ENCODE data around the gene IDI2.
"Not testable (repeated sequence)": the region's sequence is repeated elsewhere in the genome, so short reads cannot be mapped to it uniquely, and the experiment has no call there.

Gene IDI2

DNA sequence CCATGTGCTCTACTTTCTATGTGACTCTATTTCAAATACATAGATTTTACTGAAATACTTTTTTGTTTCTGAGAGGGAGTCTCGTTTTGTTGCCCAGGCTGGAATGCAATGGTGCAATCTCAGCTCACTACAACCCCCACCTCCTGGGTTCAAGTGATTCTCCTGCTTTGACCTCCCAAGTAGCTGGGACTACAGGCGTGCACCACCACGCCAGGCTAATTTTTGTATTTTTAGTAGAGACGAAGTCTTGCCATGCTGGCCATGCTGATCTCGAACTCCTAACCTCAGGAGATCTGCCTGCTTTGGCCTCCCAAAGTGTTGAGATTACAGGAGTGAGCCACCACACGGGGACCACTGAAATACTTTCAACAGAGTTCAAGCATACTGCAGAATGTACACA is 19.8 kb upstream of the IDI2 start:
- no peak for DNase-seq

DNA sequence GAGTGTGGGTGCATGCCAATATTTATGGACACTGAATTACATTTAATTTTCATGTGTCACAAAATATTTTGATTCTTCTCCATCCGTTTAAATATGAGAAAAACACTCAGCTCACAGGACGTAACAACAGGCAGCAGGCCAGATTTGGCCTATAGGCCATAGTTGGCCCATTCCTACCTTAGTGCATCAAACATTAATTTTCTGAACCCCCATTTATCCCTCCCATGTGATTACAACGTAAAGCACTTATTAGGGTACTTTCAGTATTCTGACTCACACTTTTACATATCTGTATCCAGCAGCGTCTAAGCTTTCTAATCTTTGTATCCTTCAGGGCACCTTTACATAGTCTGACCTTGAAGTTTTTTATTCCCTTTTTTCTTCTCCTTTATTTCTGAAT is 19.3 kb upstream of the IDI2 start:
- DNase-seq = no peak

DNA sequence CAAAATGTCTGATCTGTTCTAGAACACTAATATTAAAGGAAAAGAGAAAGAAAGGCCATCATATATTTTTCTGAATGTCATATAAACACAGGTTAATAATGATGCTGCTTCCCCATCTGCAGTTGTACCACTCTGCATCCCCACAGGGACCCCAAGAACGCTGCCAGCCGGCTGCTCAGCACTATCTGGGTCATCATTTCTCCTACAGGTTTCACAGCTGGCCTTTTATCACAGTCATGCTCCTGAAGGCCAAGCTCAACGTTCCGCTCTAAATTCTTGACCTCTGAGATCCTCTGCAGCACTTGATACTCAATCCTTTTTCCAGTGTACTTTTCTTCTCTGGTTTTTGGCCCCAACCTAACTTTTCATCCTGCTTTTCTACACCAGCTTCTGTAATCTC is 18.5 kb upstream of the IDI2 start:
- DNase-seq = no peak

DNA sequence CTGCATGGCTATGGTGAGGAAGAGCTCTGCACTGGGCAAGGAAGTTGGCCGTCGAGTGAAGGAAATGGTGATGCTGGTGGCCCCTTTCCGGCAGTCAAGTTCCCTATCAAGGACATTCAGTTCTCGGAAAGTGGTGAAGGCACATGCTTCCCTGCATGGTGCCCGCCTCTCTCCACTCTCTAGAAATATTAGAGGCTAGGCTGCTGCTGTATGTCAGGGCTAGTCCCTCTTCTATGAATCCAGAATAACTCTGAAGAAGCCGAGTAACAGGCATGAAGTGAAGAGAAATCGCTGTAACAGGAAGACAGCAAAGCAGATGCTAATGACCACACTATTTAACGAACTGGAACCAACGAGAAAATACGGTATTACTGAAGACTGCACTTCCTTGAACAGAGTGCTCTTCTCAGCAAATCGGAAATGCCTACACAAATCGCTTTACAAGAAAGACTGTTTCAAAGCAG is 17.9 kb upstream of the IDI2 start:
- DNase-seq = no peak

DNA sequence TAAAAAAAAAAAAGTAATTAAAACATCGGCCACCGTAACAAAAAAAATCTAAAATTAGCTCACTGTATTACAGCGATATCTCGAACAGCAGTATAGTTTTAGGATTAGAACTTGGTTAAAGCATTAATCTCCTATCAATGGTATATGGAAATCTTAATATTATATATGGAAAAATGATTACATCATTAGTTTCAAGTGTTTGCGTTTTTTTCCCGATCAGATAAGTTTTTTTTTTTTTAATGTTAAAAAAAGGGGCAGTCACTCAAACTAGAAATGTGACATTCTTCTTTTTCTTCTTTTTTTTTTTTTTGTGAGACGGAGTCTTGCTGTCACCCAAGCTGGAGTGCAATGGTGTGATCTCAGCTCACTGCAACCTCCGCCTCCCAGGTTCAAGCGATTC is 15.9 kb upstream of the IDI2 start:
- DNase-seq = no peak

DNA sequence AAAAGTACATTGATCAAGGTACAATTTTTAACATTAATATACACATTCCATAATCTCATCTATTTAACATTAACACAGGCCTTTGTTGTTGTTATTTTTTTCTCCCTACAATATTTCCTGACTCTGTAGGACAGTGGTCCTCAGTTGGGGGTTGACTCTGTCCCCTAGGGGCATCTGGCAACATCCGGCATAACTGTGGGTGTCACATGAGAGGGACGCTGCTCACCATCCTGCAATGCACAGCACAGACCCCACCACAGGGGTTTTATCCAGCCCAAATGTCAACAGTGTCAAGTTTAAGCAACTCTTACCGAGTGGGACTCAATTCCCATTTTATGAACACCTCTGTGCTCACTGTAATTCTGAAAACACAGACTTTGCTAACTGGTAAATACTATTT is 14.5 kb upstream of the IDI2 start:
- no peak for DNase-seq

DNA sequence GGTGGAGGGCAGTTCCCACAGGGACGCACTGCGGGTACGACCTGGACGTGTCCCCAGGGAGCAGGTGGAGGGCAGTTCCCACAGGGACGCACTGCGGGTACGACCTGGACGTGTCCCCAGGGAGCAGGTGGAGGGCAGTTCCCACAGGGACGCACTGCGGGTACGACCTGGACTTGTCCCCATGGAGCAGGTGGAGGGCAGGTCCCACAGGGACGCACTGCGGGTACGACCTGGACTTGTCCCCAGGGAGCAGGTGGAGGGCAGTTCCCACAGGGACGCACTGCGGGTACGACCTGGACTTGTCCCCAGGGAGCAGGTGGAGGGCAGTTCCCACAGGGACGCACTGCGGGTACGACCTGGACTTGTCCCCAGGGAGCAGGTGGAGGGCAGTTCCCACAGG is 13.1 kb upstream of the IDI2 start:
- DNase-seq = not testable (repeated sequence)

DNA sequence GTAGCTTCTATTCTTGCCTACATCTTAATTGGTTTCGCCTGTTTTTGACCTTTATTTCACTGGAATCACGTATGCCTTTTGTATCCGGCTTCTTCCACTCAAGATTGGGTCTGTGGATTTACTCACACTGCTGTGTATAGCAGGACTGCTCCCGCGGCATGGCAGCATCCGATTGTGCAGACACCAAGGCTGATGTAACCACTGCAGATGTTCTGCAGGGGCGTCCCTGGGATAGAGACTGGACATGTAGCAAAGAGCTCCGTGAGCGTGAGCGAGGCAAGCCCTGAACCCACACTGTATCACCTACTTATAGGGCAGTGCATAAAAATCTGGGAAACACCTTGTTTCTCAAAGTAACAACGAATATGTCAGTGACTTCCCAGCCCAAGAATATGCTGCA is 11.4 kb upstream of the IDI2 start:
- no peak for DNase-seq

DNA sequence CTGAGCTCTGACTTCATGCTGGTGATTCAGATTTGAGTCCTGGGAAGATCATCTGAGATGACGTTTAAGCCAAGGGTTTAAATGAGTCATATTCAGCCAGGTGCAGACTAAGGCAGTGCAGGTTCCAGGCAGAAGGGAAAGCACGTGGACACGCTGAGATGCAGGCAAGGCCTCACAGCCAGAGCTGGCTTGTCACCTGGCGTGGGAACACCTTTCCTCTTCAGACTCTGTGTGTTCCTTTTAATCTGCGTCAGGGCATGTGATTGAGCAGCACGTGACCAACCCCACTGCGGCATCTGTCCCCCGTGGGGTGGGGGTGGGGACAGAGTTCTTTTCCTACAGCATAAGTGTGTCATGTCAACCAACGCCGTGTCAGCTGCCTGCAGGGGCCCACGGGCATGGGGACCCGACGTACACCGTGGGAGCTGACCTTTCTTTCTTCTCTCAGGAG is 10.7 kb upstream of the IDI2 start:
- DNase-seq = no peak

DNA sequence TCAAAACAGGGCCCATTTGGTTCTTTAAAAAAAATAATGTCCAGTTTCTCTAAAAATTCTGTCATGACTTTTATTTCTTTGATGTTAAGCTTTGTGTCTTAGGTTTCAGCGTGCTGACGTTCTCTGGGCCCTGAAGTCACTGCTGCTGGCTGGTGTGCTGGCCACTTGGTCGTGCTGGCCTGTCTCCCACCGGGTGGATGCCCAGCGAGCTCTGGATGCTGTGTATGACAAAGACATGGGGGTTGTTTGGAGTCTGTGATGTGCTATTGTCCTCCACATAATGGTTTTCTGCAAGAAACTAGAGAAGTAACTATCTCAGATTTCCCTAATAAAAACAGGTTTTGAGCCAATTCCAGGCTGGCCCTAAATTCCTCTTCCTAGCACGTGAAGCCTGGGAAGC is 9.5 kb upstream of the IDI2 start:
- DNase-seq = no peak

DNA sequence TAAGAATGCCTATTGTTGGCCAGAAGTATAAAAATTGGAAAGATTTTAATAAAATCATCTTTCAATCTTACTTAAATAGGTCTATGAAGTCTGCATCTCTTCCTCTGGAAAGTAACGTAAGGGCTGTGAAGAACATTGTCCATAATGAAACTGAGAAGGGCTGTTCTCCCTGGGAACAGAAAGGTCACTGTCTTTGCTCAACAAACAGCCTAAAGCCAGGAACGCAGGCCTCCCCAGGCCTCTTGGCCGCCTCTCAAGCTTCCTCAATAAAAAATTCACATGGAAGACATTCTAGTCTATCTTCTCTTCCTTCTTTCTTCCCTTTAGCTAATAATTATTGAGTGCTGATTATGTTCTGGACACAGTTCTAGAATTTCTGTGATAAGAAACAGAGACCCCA is 9.1 kb upstream of the IDI2 start:
- no peak for DNase-seq

DNA sequence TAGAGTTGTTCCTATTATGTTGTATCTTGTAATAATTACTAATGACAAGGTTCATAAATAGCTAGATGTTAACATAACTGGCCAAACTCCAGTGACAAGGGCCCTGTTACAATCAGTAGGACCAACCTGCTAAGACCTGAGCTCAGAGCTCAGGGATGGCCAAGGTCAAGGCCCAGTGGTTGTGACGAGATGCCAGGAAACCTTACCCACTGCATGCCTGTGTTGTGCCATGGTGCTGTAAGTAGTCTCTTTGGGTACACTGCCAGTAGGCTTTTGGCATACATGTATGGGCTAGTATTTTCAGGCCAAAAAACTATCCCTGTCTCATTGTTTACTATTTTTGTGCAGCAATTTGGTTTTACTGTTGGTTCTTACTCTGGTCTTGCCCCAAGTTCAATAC is 7.9 kb upstream of the IDI2 start:
- DNase-seq = no peak

DNA sequence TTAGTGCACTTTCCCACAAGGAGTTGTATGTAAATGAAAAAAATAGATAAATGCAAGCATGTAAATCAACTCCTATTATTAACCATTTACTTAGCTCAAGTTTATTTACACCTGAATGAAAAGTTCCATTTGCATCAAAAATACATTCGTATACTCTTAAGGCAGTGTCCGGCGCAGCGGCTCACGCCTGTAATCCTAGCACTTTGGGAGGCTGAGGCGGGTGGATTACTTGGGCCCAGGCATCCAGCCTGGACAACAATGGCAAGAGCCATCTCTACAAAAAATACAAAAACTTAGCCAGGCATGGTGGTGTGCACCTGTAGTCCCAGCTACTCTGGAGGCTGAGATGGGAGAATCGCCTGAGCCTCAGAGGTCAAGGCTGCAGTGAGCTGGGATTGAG is 4.2 kb upstream of the IDI2 start:
- no peak for DNase-seq

DNA sequence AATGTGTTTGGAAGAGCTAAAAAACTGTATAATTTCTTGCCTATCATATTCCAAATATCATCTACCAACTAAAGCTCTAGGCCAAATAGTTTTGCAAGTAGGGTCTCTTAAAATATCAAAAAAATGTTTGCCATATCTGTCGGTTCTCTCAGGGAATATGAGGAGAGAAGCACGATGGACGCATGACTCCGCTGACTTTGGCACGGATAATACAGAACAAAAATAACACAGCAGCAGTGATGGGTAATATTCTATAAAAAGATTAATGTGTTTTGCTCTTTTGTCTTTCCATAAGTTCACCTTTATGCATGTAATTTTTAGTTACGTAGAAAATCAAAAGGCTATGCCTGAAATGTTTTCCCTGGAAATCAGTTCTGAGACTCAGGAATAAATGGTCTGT is 919 bp upstream of the IDI2 start:
- no peak for DNase-seq

DNA sequence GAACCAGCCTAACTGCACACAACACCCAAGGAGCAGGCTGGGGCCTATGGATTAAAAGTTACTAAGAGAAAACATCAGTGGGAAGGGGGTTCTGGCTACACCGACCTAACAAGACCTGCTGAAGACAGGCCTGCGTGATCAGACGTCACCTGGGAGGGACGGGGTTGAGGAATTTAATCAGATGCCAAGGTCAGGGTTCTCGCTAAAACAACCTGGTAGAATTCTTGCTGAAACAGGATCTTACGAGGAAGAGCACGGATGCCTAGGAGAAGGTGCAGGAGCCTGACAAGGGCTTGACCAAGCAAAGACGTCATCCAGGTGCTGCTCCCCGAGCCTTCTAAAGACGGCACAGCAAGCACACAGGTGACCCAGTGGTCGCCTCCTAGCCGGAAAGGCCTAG is 1.6 kb downstream of the IDI2 start:
- no peak for DNase-seq

DNA sequence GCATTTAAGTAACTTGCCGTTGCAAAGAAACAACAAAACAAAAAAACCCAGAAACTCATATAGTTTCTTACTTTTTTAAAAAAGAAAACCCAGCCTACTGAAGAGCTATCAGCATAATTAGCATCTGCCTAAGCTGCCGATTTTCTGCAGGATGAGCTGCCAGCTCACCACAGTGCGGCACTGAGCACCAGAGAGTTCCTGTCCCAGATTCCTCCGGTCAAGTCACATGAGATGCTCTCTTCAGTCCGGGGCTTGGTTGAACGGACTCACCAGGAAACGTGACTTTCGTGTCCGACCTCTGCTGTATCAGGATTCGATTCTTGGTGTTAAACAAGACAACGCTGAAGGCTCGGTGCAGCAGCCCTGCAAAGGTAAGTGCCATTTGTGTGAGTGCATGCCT is 3.2 kb downstream of the IDI2 start:
- no peak for DNase-seq

DNA sequence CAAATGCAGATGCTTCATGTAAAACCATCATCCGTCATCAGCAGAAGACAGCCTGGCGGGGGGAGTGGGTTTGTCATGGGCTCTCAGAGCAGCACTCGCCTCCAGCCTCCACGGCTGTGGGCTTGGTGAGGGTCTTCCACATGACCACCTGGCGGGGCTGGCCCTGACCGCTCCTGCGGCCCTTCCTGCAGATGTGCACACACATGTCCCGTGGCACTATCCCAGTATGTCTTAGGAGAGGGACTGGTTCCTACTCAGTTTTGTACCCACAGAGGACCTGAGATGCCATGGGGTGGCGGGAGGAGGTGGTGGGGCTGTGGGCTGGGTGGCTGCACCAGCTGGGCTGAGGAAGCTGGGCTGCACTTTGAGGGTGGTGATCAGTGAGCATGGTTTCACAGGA is 4.7 kb downstream of the IDI2 start:
- no peak for DNase-seq

DNA sequence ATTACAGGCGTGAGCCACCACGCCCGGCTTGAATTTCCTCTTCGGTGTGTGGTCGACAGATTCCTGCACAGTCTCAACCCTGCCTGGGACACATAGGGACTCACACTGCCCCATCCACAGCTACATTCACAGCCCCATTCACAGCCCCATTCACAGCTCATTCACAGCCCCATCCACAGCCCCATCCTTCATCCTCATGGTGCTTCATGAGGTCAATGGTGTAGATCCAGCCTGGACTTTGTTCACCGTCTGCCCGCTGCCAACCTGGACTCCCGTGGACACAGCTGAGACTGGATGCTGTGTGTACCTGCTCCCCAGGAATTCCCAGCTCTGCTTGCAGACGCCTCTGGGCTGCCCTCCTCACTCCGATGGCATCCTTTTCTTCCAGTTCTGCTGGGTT is 5.2 kb downstream of the IDI2 start:
- DNase-seq = no peak

DNA sequence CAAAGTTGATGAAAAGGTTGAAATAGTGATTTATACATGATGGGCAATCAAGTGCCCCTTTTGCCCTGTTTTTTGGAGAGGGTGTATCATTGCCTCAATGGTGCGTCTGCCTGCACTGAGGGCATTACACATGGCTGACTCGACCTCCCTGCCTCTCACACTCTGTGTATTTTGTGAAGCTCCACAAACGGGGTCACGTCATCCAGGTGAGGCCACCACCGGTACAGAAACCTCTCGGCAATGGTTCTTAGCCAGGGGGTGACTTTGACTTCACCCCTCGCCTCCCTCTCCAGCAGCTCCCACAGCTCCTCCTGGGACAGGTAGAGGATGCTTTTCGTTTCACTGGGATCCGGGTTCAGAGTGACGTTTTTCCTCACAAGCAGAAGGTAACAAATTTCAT is 6.3 kb downstream of the IDI2 start:
- no peak for DNase-seq

DNA sequence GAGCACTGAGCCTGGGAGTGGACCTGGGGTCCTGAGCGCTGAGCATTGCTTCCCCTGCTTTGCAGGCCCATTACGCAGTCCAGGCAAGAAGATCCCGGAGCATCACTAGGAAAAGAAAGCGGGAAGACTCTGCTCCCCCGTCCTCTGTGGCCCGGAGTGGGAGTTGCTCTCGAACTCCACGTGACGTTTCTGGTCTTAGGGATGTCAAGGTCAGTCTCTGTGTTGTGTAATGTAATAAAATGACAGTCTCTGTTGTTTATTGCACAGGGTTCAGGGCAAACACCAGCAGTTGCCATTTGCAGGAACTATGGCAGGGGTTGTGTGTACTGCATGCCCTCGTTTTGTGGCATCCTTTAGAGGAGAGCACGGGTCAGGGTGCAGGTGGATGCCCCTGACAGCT is 10.0 kb downstream of the IDI2 start:
- no peak for DNase-seq

DNA sequence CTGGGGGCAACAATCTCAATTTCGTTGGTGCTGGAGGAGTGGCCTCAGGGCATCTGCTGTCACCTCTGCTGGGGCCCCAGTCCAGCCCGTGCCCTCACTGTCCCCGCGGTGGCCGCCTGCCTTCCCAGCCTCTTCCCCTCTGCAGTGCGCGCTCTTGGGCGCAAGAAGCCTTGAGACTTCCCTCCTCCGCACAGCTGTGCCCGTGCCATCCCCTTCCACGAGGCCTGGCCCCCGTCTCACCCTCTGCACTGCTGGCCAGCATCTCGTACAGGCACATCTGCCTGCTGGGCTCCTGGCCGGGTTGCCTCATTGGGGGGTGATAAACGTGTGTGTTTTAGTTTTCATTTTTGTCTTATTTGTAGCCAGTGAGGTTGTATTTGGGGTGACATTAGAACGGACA is 14.0 kb downstream of the IDI2 start:
- DNase-seq = no peak

DNA sequence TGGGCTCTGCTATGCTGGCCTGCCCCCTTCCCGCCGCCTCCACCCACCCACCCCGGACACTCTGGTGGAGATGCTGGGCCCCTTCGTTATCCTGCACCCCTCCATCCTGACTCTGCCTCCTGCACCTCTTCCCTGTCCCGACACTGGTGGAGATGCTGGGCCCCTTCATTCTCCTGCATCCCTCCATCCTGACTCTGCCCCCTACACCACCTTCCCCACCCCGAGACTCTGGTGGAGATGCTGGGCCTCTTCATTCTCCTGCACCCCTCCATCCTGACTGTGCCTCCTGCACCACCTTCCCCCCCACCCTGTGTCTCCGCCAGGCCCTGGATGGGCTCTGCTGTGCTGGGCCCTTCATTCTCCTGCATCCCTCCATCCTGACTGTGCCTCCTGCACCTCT is 15.0 kb downstream of the IDI2 start:
- DNase-seq = no peak

DNA sequence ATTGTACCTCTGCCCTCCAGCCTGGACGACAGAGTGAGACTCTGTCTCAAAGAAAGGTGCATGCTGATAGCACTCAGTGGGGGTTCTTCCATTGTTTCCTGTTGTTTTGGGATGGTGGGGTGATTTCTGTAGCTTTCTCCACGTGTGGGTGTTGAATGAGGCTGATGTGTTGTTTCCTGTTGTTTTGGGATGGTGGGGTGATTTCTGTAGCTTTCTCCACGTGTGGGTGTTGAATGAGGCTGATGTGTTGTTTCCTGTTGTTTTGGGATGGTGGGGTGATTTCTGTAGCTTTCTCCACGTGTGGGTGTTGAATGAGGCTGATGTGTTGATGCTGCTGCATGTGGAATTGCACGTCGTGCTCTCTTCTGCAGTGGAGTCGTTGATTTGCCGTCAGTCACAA is 15.7 kb downstream of the IDI2 start:
- DNase-seq = not testable (repeated sequence)

DNA sequence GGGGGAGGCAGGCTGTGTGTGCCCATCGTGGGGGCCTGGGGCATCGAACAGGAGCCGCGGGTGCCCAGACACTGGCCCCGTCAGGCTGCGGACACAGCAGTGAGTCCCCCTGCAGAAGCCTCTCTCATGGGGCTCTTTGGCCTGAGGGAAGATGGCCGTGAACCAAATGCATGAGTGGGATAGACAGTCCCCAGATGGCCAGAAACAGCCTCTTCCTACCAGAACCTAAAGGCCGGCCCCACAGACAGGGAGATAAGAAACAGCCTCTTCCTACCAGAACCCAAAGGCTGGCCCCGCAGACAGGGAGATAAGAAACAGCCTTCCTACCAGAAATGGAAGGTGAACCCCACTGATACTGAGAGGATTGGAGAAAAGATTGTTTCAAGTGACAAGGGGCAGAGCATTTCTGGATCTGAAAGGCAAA is 16.6 kb downstream of the IDI2 start:
- DNase-seq = no peak

DNA sequence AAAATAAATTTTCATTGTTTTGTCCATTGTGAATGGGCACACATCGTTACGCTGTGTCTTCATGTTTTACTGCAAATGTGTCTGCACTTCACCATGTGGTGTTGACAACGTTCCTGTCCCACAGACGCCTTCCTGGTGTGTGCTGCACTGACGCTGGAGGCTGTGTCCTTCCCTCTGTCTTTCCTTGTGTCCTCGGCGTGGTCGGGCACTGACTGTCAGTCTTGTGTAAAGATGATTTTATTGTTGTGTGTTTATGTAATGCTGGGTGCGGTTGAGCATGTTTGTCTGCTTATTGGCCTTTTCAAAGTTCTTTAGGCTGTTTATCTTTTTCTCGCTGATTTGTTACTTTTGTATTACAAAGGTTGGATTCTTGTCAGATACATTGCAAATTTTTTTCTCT is 18.1 kb downstream of the IDI2 start:
- no peak for DNase-seq

DNA sequence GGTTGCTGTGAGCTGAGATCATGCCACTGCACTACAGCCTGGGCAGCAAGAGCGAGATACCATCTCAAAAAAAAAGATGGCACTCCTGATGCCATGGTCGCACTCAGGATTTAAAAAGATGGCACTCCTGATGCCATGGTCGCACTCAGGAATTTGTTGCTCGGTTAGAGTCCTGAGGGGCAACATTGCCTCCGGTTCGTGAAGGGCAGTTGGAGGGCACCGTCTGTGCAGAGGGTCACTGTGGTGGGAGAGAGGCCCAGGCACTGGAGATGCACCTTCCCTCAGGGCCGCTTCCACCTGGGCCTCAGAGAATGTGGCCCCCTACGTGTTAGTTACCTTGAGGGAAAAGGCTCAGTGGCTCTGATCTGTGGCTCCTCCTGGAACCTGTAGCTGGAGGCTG is 19.1 kb downstream of the IDI2 start:
- DNase-seq = no peak
